GM12878 (cell line): ENCODE measurements around the gene TOP3A. TPM values are rescaled to one million over a fixed set of nuclear protein-coding genes. Genes with fewer than 3 reads are reported as not detected.

ENCODE experiments used
- BACH1 ChIP-seq: fragments of 450-650 bp; IDR thresholded peaks from 2 replicates; pipeline ENCODE4 v1.6.1; 2017; ENCODE audit warnings: mild to moderate bottlenecking, borderline replicate concordance
- CBX5 ChIP-seq: sonication (generic); IDR thresholded peaks from 2 replicates; pipeline ENCODE4 v1.6.1; 2016; ENCODE audit warnings: low read depth, moderate library complexity, mild to moderate bottlenecking, inconsistent platforms
- CTCF ChIP-seq, 3 experiments: IDR thresholded peaks in 2 of 3; conservative IDR thresholded peaks in 1 of 3; 2 replicates each; pipeline ENCODE4 v1.5.1; 2011; ENCODE audit warnings: low read depth in 3 of 3, low read length in 3 of 3, mild to moderate bottlenecking in 3 of 3, control low read depth in 2 of 3, moderate library complexity in 2 of 3, inconsistent platforms in 1 of 3, mixed read lengths in 1 of 3; ENCODE audit not compliant: control insufficient read depth in 2 of 3, insufficient read depth in 1 of 3; ENCODE audit errors: extremely low read depth in 1 of 3
- ELK1 ChIP-seq: IDR thresholded peaks from 2 replicates; pipeline ENCODE4 v1.6.1; 2012; ENCODE audit warnings: low read depth, low read length, improper control_type of control experiment
- FOXK2 ChIP-seq: fragments of 450-650 bp; IDR thresholded peaks from 2 replicates; pipeline ENCODE4 v1.6.1; 2017; ENCODE audit warnings: mild to moderate bottlenecking, moderate library complexity
- IRF5 ChIP-seq: fragments of 450-650 bp; IDR thresholded peaks from 2 replicates; pipeline ENCODE4 v1.6.1; 2017; ENCODE audit warnings: borderline replicate concordance
- NKRF ChIP-seq: fragments of 450-650 bp; conservative IDR thresholded peaks from 2 replicates; pipeline ENCODE4 v1.6.1; 2017; ENCODE audit warnings: mild to moderate bottlenecking, moderate library complexity
- NR2F1 ChIP-seq: fragments of 450-650 bp; conservative IDR thresholded peaks from 2 replicates; pipeline ENCODE4 v1.6.1; 2017; ENCODE audit warnings: mild to moderate bottlenecking
- RB1 ChIP-seq: fragments of 450-650 bp; formaldehyde crosslinking; IDR thresholded peaks from 2 replicates; pipeline ENCODE4 v1.6.1; 2017; ENCODE audit warnings: mild to moderate bottlenecking, borderline replicate concordance
- RBBP5 ChIP-seq: fragments of 200-600 bp; sonication (generic); conservative IDR thresholded peaks from 2 replicates; pipeline ENCODE4 v1.6.1; 2016
- SMAD1 ChIP-seq: fragments of 450-650 bp; IDR thresholded peaks from 2 replicates; pipeline ENCODE4 v1.6.1; 2018; ENCODE audit warnings: mild to moderate bottlenecking, low read depth; ENCODE audit not compliant: partially characterized antibody
- SMAD5 ChIP-seq: IDR thresholded peaks from 2 replicates; pipeline ENCODE4 v1.6.1; 2016; ENCODE audit warnings: antibody characterized with exemption, low read depth
- STAT3 ChIP-seq: IDR thresholded peaks from 2 replicates; pipeline ENCODE4 v1.6.1; 2011; ENCODE audit warnings: low read depth, low read length, improper control_type of control experiment
- SUPT20H ChIP-seq: IDR thresholded peaks from 2 replicates; pipeline ENCODE4 v1.6.1; 2011; ENCODE audit warnings: low read depth, mild to moderate bottlenecking, low read length, moderate library complexity, borderline replicate concordance; ENCODE audit not compliant: control insufficient read depth
- TAF1 ChIP-seq: IDR thresholded peaks from 2 replicates; pipeline ENCODE4 v1.6.1; 2011; ENCODE audit warnings: mild to moderate bottlenecking, low read depth, low read length, borderline replicate concordance
- TBL1XR1 ChIP-seq: IDR thresholded peaks from 2 replicates; pipeline ENCODE4 v1.6.1; 2012; ENCODE audit warnings: low read depth, low read length, improper control_type of control experiment
- TCF12 ChIP-seq: IDR thresholded peaks from 2 replicates; pipeline ENCODE4 v1.6.1; 2011; ENCODE audit warnings: low read depth, mild to moderate bottlenecking, low read length
- TCF3 ChIP-seq: IDR thresholded peaks from 2 replicates; pipeline ENCODE4 v1.6.1; 2012; ENCODE audit warnings: low read depth, mild to moderate bottlenecking, low read length, borderline replicate concordance; ENCODE audit not compliant: insufficient read depth
- ZNF207 ChIP-seq: fragments of 450-650 bp; IDR thresholded peaks from 2 replicates; pipeline ENCODE4 v1.6.1; 2014; ENCODE audit warnings: antibody characterized with exemption, mild to moderate bottlenecking, borderline replicate concordance
- ZNF274 ChIP-seq: IDR thresholded peaks from one replicate; pipeline ENCODE4 v1.8.0; 2011; ENCODE audit not compliant: insufficient read length, insufficient read depth
- polyA plus RNA-seq, 11 experiments: library from polyadenylated mRNA; depleted of rRNA in 4 of 11; unstranded in 6 of 11; stranded (reverse) in 5 of 11; fragments of >200 nt; fragmentation: Nextera tagmentation in 4 of 11; fragmentation: Illumina TruSeq in 1 of 11; extraction: Ambion mirVana in 4 of 11; extraction: Trizol in 1 of 11; gene quantifications; 1 replicate in 1 of 11; 2 replicates in 10 of 11; pipeline versions ENCODE4 v1.2.1 to v1.2.3, GENCODE V29; 2011 to 2016; ENCODE audit warnings: inconsistent platforms in 2 of 11, missing spikeins in 2 of 11, low read depth in 1 of 11
- total RNA-seq, 4 experiments: library from RNA; depleted of rRNA in 3 of 4; stranded (reverse); fragments of >200 nt in 3 of 4; fragmentation: Illumina TruSeq in 1 of 4; extraction: Trizol in 1 of 4; gene quantifications; 2 replicates each; pipeline versions ENCODE4 v1.2.1 to v1.2.3, GENCODE V29; 2013 to 2021
- TF ChIP-seq, protein P1 (sequence below): fragments of 450-650 bp; IDR thresholded peaks from 2 replicates; pipeline ENCODE4 v1.6.1; 2017; ENCODE audit warnings: mild to moderate bottlenecking, low read depth, inconsistent platforms; ENCODE audit not compliant: poor library complexity, severe bottlenecking

TOP3A gene
- total and polyA plus RNA-seq, 10 of the 15 experiments (the other 5 are each of a cell fraction or from before 2014, with no cell fraction given), result 4.2 to 51.9 (median 31.8) TPM

- TF ChIP-seq CTCF (IDR thresholded peaks at IDR 0.05 in 2 of 3, conservative IDR thresholded peaks at IDR 0.05 in 1 of 3; ENCODE audit: control insufficient read depth in 2 of 3, extremely low read depth in 1 of 3, insufficient read depth in 1 of 3, low read depth in 3 of 3, low read length in 3 of 3), result no peak
- TF ChIP-seq TCF3, result 0 out of 2 replicates have a peak, but pooled peaks have one; percentile 52
- peak; percentile 69 for TF ChIP-seq NR2F1
- no peak for TF ChIP-seq ZNF274
- no peak for TF ChIP-seq ELK1
- TF ChIP-seq FOXK2, result no peak
- no peak for TF ChIP-seq TBL1XR1
- no peak for TF ChIP-seq IRF5
- no peak for TF ChIP-seq STAT3
- TF ChIP-seq SUPT20H, result no peak
- TF ChIP-seq BACH1, result peak; percentile 54; the same call in 1 of the 2 replicates
- TF ChIP-seq CBX5, result no peak
- TF ChIP-seq RBBP5, result no peak
- TF ChIP-seq TCF12, result peak; percentile 45; the same call in 1 of the 2 replicates
- no peak for TF ChIP-seq ZNF207
- peak; percentile 85 for TF ChIP-seq NKRF
- no peak for TF ChIP-seq SMAD5
- TF ChIP-seq, protein P1, sequence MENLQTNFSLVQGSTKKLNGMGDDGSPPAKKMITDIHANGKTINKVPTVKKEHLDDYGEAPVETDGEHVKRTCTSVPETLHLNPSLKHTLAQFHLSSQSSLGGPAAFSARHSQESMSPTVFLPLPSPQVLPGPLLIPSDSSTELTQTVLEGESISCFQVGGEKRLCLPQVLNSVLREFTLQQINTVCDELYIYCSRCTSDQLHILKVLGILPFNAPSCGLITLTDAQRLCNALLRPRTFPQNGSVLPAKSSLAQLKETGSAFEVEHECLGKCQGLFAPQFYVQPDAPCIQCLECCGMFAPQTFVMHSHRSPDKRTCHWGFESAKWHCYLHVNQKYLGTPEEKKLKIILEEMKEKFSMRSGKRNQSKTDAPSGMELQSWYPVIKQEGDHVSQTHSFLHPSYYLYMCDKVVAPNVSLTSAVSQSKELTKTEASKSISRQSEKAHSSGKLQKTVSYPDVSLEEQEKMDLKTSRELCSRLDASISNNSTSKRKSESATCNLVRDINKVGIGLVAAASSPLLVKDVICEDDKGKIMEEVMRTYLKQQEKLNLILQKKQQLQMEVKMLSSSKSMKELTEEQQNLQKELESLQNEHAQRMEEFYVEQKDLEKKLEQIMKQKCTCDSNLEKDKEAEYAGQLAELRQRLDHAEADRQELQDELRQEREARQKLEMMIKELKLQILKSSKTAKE, result no peak
- peak; percentile 93 for TF ChIP-seq RB1
- no peak for TF ChIP-seq SMAD1
- no peak; the same call in 1 of the 2 replicates for TF ChIP-seq TAF1
These were observed 48.6 kb upstream of the TOP3A start, which contains the start of gene SHMT1 (continued) for GRCh38 chr17:18363101-18364049.
